ENCODE results near the gene TBX1. TPM values are rescaled to one million over a fixed set of nuclear protein-coding genes. Genes with fewer than 3 reads are reported as not detected.

The TBX1 gene
- total RNA-seq, 1 experiment from 2014 or later: 12.8 TPM

- TF ChIP-seq, protein P1, sequence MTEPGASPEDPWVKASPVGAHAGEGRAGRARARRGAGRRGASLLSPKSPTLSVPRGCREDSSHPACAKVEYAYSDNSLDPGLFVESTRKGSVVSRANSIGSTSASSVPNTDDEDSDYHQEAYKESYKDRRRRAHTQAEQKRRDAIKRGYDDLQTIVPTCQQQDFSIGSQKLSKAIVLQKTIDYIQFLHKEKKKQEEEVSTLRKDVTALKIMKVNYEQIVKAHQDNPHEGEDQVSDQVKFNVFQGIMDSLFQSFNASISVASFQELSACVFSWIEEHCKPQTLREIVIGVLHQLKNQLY (CRISPR knock-in tag; IDR thresholded peaks at IDR 0.05): no peak
- TF ChIP-seq NR3C1 (CRISPR knock-in tag; conservative IDR thresholded peaks at IDR 0.05; ENCODE audit: low read depth) (no peak), HMGA2 (CRISPR knock-in tag; IDR thresholded peaks at IDR 0.05) (no peak), AFF4 (CRISPR knock-in tag; IDR thresholded peaks at IDR 0.05; ENCODE audit: borderline replicate concordance) (no peak), ZNF138 (CRISPR knock-in tag; conservative IDR thresholded peaks at IDR 0.05) (no peak), SP1 (CRISPR knock-in tag; conservative IDR thresholded peaks at IDR 0.05) (no peak), ATF6 (CRISPR knock-in tag; IDR thresholded peaks at IDR 0.05) (no peak), JAZF1 (CRISPR knock-in tag; IDR thresholded peaks at IDR 0.05) (no peak), NR2C2 (CRISPR knock-in tag; IDR thresholded peaks at IDR 0.05) (no peak), ZNF317 (CRISPR knock-in tag; IDR thresholded peaks at IDR 0.05; ENCODE audit: borderline replicate concordance, low read depth) (no peak), ZNF396 (CRISPR knock-in tag; IDR thresholded peaks at IDR 0.05; ENCODE audit: borderline replicate concordance) (no peak)
- TF ChIP-seq, protein P2, sequence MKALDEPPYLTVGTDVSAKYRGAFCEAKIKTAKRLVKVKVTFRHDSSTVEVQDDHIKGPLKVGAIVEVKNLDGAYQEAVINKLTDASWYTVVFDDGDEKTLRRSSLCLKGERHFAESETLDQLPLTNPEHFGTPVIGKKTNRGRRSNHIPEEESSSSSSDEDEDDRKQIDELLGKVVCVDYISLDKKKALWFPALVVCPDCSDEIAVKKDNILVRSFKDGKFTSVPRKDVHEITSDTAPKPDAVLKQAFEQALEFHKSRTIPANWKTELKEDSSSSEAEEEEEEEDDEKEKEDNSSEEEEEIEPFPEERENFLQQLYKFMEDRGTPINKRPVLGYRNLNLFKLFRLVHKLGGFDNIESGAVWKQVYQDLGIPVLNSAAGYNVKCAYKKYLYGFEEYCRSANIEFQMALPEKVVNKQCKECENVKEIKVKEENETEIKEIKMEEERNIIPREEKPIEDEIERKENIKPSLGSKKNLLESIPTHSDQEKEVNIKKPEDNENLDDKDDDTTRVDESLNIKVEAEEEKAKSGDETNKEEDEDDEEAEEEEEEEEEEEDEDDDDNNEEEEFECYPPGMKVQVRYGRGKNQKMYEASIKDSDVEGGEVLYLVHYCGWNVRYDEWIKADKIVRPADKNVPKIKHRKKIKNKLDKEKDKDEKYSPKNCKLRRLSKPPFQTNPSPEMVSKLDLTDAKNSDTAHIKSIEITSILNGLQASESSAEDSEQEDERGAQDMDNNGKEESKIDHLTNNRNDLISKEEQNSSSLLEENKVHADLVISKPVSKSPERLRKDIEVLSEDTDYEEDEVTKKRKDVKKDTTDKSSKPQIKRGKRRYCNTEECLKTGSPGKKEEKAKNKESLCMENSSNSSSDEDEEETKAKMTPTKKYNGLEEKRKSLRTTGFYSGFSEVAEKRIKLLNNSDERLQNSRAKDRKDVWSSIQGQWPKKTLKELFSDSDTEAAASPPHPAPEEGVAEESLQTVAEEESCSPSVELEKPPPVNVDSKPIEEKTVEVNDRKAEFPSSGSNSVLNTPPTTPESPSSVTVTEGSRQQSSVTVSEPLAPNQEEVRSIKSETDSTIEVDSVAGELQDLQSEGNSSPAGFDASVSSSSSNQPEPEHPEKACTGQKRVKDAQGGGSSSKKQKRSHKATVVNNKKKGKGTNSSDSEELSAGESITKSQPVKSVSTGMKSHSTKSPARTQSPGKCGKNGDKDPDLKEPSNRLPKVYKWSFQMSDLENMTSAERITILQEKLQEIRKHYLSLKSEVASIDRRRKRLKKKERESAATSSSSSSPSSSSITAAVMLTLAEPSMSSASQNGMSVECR (CRISPR knock-in tag; IDR thresholded peaks at IDR 0.05; ENCODE audit: borderline replicate concordance): no peak
- TF ChIP-seq, protein P3, sequence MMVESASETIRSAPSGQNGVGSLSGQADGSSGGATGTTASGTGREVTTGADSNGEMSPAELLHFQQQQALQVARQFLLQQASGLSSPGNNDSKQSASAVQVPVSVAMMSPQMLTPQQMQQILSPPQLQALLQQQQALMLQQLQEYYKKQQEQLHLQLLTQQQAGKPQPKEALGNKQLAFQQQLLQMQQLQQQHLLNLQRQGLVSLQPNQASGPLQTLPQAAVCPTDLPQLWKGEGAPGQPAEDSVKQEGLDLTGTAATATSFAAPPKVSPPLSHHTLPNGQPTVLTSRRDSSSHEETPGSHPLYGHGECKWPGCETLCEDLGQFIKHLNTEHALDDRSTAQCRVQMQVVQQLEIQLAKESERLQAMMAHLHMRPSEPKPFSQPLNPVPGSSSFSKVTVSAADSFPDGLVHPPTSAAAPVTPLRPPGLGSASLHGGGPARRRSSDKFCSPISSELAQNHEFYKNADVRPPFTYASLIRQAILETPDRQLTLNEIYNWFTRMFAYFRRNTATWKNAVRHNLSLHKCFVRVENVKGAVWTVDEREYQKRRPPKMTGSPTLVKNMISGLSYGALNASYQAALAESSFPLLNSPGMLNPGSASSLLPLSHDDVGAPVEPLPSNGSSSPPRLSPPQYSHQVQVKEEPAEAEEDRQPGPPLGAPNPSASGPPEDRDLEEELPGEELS (CRISPR knock-in tag; IDR thresholded peaks at IDR 0.05): no peak
- TF ChIP-seq, protein P4, sequence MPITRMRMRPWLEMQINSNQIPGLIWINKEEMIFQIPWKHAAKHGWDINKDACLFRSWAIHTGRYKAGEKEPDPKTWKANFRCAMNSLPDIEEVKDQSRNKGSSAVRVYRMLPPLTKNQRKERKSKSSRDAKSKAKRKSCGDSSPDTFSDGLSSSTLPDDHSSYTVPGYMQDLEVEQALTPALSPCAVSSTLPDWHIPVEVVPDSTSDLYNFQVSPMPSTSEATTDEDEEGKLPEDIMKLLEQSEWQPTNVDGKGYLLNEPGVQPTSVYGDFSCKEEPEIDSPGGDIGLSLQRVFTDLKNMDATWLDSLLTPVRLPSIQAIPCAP (CRISPR knock-in tag; IDR thresholded peaks at IDR 0.05): no peak
Measured at GRCh38 chr22:19730198-19730597, 30.4 kb upstream of the TBX1 start (continued).

Measured in WTC11 (cell line).